Measurements from ENCODE around the gene PDE1A.

- TF ChIP-seq YY1 (IDR thresholded peaks at IDR 0.05; ENCODE audit: insufficient read depth, insufficient read length) (no peak), ZNF274 (IDR thresholded peaks at IDR 0.05; ENCODE audit: low read depth, low read length) (no peak)
Observed at GRCh38 chr2:182426918-182427240, at the start of gene PDE1A.
